ENCODE measurements around the gene ACTN1.
"Not testable (repeated sequence)": the region's sequence is repeated elsewhere in the genome, so short reads cannot be mapped to it uniquely, and the experiment has no call there.

Gene ACTN1

GRCh38 chr14:68862954-68863594, 116.0 kb downstream of the ACTN1 start:
- peak; percentile 82 for DNase-seq (ENCODE audit: low spot score)

- no peak for DNase-seq (ENCODE audit: low spot score)
Observed at GRCh38 chr14:68860771-68861170, 118.3 kb downstream of the ACTN1 start.

GRCh38 chr14:68857516-68858070, 121.5 kb downstream of the ACTN1 start:
- no peak for DNase-seq (ENCODE audit: low spot score)

- DNase-seq (ENCODE audit: low spot score), result no peak
Observed at GRCh38 chr14:68856572-68856971, 122.5 kb downstream of the ACTN1 start.

- no peak for DNase-seq (ENCODE audit: low spot score)
Observed at GRCh38 chr14:68854421-68854820, 124.7 kb downstream of the ACTN1 start.

- no peak for DNase-seq (ENCODE audit: low spot score)
Observed at GRCh38 chr14:68853749-68854148, 125.4 kb downstream of the ACTN1 start.

- DNase-seq (ENCODE audit: low spot score), result not testable (repeated sequence)
Observed at GRCh38 chr14:68852493-68852892, 126.6 kb downstream of the ACTN1 start.

GRCh38 chr14:68851078-68851477, 128.0 kb downstream of the ACTN1 start:
- no peak for DNase-seq (ENCODE audit: low spot score)

- DNase-seq (ENCODE audit: low spot score), result no peak
Observed at GRCh38 chr14:68849416-68849815, 129.7 kb downstream of the ACTN1 start.

GRCh38 chr14:68848253-68848652, 130.8 kb downstream of the ACTN1 start:
- no peak for DNase-seq (ENCODE audit: low spot score)

- not testable (repeated sequence) for DNase-seq (ENCODE audit: low spot score)
Observed at GRCh38 chr14:68847640-68848039, 131.5 kb downstream of the ACTN1 start.

GRCh38 chr14:68846466-68846865, 132.6 kb downstream of the ACTN1 start:
- no peak for DNase-seq (ENCODE audit: low spot score)

GRCh38 chr14:68844210-68844545, 134.9 kb downstream of the ACTN1 start:
- no peak for DNase-seq (ENCODE audit: low spot score)

- DNase-seq (ENCODE audit: low spot score), result peak; percentile 74
Observed at GRCh38 chr14:68843471-68844209, 135.5 kb downstream of the ACTN1 start.

- DNase-seq (ENCODE audit: low spot score), result no peak
Observed at GRCh38 chr14:68842298-68842697, 136.8 kb downstream of the ACTN1 start.

- DNase-seq (ENCODE audit: low spot score), result no peak
Observed at GRCh38 chr14:68841016-68841809, 137.9 kb downstream of the ACTN1 start.

- no peak for DNase-seq (ENCODE audit: low spot score)
Observed at GRCh38 chr14:68840454-68840853, 138.6 kb downstream of the ACTN1 start.

- DNase-seq (ENCODE audit: low spot score), result no peak
Observed at GRCh38 chr14:68836082-68836481, 143.0 kb downstream of the ACTN1 start.

- no peak for DNase-seq (ENCODE audit: low spot score)
Observed at GRCh38 chr14:68834816-68835215, 144.3 kb downstream of the ACTN1 start.

- no peak for DNase-seq (ENCODE audit: low spot score)
Observed at GRCh38 chr14:68828698-68829097, 150.4 kb downstream of the ACTN1 start.

GRCh38 chr14:68825729-68826128, 153.4 kb downstream of the ACTN1 start:
- DNase-seq (ENCODE audit: low spot score), result no peak

- DNase-seq (ENCODE audit: low spot score), result peak; percentile 91
Observed at GRCh38 chr14:68824517-68825347, 154.4 kb downstream of the ACTN1 start.
